ENCODE data around the gene DLGAP1.

The DLGAP1 gene

GRCh38 chr18:3840766-3841165, 614.3 kb downstream of the DLGAP1 start:
- no peaks in the 10 kb centered on the region for H3K9me3 ChIP-seq (ENCODE audit: insufficient read depth, low read length)
- peaks cover 35% of the 10 kb centered on the region for H3K27me3 ChIP-seq (ENCODE audit: low read depth, low read length)
- H3K79me2 ChIP-seq (ENCODE audit: low read length) = no peaks in the 10 kb centered on the region
- no peak overlapping the region for H3K27ac ChIP-seq (ENCODE audit: low read length)
- no peaks in the 10 kb centered on the region for H3K36me3 ChIP-seq (replicated peaks; ENCODE audit: low read depth, low read length)
- H4K20me1 ChIP-seq (ENCODE audit: insufficient read depth, low read length) = no peaks in the 10 kb centered on the region
- no peak overlapping the region for H2AFZ ChIP-seq (ENCODE audit: low read depth, low read length)
- no peak overlapping the region for H3K9ac ChIP-seq (ENCODE audit: low read length)
- no peak overlapping the region for H3K4me3 ChIP-seq (ENCODE audit: low read length)
- no peak overlapping the region for H3K4me2 ChIP-seq (ENCODE audit: low read length)
- TF ChIP-seq CTCF (IDR thresholded peaks at IDR 0.05; ENCODE audit: low read depth, low read length) = no peak
- TF ChIP-seq EZH2phosphoT487 (IDR thresholded peaks at IDR 0.05; ENCODE audit: low read depth) = no peak
- no peaks in the 10 kb centered on the region for H3K4me1 ChIP-seq (ENCODE audit: low read length)

GRCh38 chr18:3839581-3839981, 615.5 kb downstream of the DLGAP1 start:
- no peak overlapping the region for H3K27ac ChIP-seq (ENCODE audit: low read length)
- no peaks in the 10 kb centered on the region for H3K79me2 ChIP-seq (ENCODE audit: low read length)
- H3K4me1 ChIP-seq (ENCODE audit: low read length) = no peaks in the 10 kb centered on the region
- H4K20me1 ChIP-seq (ENCODE audit: insufficient read depth, low read length) = no peaks in the 10 kb centered on the region
- no peaks in the 10 kb centered on the region for H3K9me3 ChIP-seq (ENCODE audit: insufficient read depth, low read length)
- peaks cover 27% of the 10 kb centered on the region for H3K27me3 ChIP-seq (ENCODE audit: low read depth, low read length)
- H3K4me3 ChIP-seq (ENCODE audit: low read length) = no peak overlapping the region
- no peak overlapping the region for H3K4me2 ChIP-seq (ENCODE audit: low read length)
- no peaks in the 10 kb centered on the region for H3K36me3 ChIP-seq (replicated peaks; ENCODE audit: low read depth, low read length)
- TF ChIP-seq EZH2phosphoT487 (IDR thresholded peaks at IDR 0.05; ENCODE audit: low read depth) (no peak), CTCF (IDR thresholded peaks at IDR 0.05; ENCODE audit: low read depth, low read length) (no peak)
- H3K9ac ChIP-seq (ENCODE audit: low read length) = no peak overlapping the region
- H2AFZ ChIP-seq (ENCODE audit: low read depth, low read length) = no peak overlapping the region

GRCh38 chr18:3836483-3837335, 618.4 kb downstream of the DLGAP1 start:
- H4K20me1 ChIP-seq (ENCODE audit: insufficient read depth, low read length) = no peaks in the 10 kb centered on the region
- no peak for TF ChIP-seq CTCF (IDR thresholded peaks at IDR 0.05; ENCODE audit: low read depth, low read length)
- no peak for TF ChIP-seq EZH2phosphoT487 (IDR thresholded peaks at IDR 0.05; ENCODE audit: low read depth)
- H3K4me1 ChIP-seq (ENCODE audit: low read length) = no peaks in the 10 kb centered on the region
- H3K4me3 ChIP-seq (ENCODE audit: low read length) = no peak overlapping the region
- no peak overlapping the region for H3K27ac ChIP-seq (ENCODE audit: low read length)
- H2AFZ ChIP-seq (ENCODE audit: low read depth, low read length) = no peak overlapping the region
- no peak overlapping the region for H3K4me2 ChIP-seq (ENCODE audit: low read length)
- no peak overlapping the region for H3K9ac ChIP-seq (ENCODE audit: low read length)
- no peaks in the 10 kb centered on the region for H3K36me3 ChIP-seq (replicated peaks; ENCODE audit: low read depth, low read length)
- H3K27me3 ChIP-seq (ENCODE audit: low read depth, low read length) = peaks cover 22% of the 10 kb centered on the region
- H3K79me2 ChIP-seq (ENCODE audit: low read length) = no peaks in the 10 kb centered on the region
- H3K9me3 ChIP-seq (ENCODE audit: insufficient read depth, low read length) = no peaks in the 10 kb centered on the region

GRCh38 chr18:3832025-3832638, 623.0 kb downstream of the DLGAP1 start:
- Histone ChIP-seq H4K20me1 (ENCODE audit: insufficient read depth, low read length) (no peaks in the 10 kb centered on the region), H3K4me3 (ENCODE audit: low read length) (no peak overlapping the region), H3K27ac (ENCODE audit: low read length) (no peak overlapping the region), H3K79me2 (ENCODE audit: low read length) (no peaks in the 10 kb centered on the region), H3K9ac (ENCODE audit: low read length) (no peak overlapping the region), H2AFZ (ENCODE audit: low read depth, low read length) (no peak overlapping the region), H3K4me1 (ENCODE audit: low read length) (no peaks in the 10 kb centered on the region), H3K27me3 (ENCODE audit: low read depth, low read length) (peaks cover 8% of the 10 kb centered on the region; the same call in 1 of the 2 replicates), H3K4me2 (ENCODE audit: low read length) (no peak overlapping the region), H3K9me3 (ENCODE audit: insufficient read depth, low read length) (no peaks in the 10 kb centered on the region), H3K36me3 (replicated peaks; ENCODE audit: low read depth, low read length) (no peaks in the 10 kb centered on the region)
- TF ChIP-seq CTCF (IDR thresholded peaks at IDR 0.05; ENCODE audit: low read depth, low read length) (no peak), EZH2phosphoT487 (IDR thresholded peaks at IDR 0.05; ENCODE audit: low read depth) (no peak)
